ENCODE data around the gene HDHD5. TPM values are rescaled to one million over a fixed set of nuclear protein-coding genes. Genes with fewer than 3 reads are reported as not detected.

The HDHD5 gene
- total and polyA plus RNA-seq, 10 of the 15 experiments (the other 5 are each of a cell fraction or from before 2014, with no cell fraction given): 1.7 to 68.0 (median 49.9) TPM

DNA sequence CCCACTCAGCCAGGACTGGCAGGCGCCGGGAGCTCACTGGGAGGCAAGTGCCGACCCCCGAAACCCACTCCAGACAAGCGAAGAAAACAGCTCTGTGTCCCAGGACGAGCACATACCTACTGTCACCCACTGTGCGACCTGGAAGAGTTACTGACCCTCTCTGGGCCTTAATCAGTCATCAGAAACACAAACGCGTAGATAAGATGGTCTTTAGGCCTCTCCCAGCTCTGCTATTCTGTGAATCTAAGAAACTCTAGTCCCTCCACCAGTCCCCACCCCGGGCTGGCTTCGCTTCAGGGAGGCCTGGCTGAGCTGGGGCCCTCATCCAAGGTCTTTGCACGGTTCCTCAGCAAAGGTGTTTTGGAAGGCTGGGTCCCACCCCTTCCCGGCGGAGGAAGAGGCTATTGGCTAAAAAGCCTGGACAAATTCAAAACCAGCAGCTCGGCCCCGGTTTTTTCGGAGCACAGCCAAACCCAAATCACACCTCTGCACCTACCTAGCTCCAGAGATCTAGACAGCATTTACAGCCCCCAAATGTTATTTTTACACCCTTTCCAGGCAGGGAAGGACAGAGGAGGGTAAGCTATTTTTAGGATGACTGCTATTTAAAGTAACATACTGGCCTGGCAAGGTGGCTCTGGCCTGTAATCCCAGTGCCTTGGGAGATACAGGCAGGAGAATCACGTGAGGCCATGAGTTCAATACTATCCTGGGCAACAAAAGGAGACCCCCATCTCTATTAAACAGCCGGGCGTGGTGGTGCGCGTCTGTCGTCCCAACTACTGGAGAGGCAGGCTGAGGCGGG, 13.2 kb upstream of the HDHD5 start (continued):
- TF ChIP-seq, protein P1, sequence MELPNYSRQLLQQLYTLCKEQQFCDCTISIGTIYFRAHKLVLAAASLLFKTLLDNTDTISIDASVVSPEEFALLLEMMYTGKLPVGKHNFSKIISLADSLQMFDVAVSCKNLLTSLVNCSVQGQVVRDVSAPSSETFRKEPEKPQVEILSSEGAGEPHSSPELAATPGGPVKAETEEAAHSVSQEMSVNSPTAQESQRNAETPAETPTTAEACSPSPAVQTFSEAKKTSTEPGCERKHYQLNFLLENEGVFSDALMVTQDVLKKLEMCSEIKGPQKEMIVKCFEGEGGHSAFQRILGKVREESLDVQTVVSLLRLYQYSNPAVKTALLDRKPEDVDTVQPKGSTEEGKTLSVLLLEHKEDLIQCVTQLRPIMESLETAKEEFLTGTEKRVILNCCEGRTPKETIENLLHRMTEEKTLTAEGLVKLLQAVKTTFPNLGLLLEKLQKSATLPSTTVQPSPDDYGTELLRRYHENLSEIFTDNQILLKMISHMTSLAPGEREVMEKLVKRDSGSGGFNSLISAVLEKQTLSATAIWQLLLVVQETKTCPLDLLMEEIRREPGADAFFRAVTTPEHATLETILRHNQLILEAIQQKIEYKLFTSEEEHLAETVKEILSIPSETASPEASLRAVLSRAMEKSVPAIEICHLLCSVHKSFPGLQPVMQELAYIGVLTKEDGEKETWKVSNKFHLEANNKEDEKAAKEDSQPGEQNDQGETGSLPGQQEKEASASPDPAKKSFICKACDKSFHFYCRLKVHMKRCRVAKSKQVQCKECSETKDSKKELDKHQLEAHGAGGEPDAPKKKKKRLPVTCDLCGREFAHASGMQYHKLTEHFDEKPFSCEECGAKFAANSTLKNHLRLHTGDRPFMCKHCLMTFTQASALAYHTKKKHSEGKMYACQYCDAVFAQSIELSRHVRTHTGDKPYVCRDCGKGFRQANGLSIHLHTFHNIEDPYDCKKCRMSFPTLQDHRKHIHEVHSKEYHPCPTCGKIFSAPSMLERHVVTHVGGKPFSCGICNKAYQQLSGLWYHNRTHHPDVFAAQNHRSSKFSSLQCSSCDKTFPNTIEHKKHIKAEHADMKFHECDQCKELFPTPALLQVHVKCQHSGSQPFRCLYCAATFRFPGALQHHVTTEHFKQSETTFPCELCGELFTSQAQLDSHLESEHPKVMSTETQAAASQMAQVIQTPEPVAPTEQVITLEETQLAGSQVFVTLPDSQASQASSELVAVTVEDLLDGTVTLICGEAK (IDR thresholded peaks at IDR 0.05; ENCODE audit: borderline replicate concordance): 0 out of 2 replicates have a peak, but pooled peaks have one; percentile 26

GRCh38 chr22:17171153-17172028, 12.3 kb upstream of the HDHD5 start:
- Histone ChIP-seq H3K4me3 (peak overlapping the region; percentile 86), H2AFZ (ENCODE audit: control insufficient read depth, low read depth, low read length) (peak overlapping the region; percentile 94), H3K4me1 (ENCODE audit: control insufficient read depth, insufficient read depth, low read length) (peaks cover 6% of the 10 kb centered on the region), H3K4me2 (ENCODE audit: control insufficient read depth, insufficient read depth) (peak overlapping the region; percentile 97), H3K79me2 (ENCODE audit: control insufficient read depth, insufficient read depth, low read length) (no peaks in the 10 kb centered on the region), H3K9me3 (replicated peaks; ENCODE audit: control insufficient read depth, insufficient read depth, low read length) (no peaks in the 10 kb centered on the region), H3K27ac (ENCODE audit: control insufficient read depth, insufficient read depth) (peak overlapping the region; percentile 81), H3K36me3 (ENCODE audit: control insufficient read depth in 2 of 2, insufficient read depth in 2 of 2, low read length in 1 of 2) (no peaks in the 10 kb centered on the region), H4K20me1 (ENCODE audit: control insufficient read depth, insufficient read depth) (no peaks in the 10 kb centered on the region), H3K27me3 (replicated peaks in 1 of 2; ENCODE audit: control insufficient read depth in 2 of 2, insufficient read depth in 2 of 2, low read length in 1 of 2) (no peaks in the 10 kb centered on the region), H3K9ac (ENCODE audit: control insufficient read depth, insufficient read depth, low read length) (peak overlapping the region; percentile 58)
- DNase-seq (ENCODE audit: low read depth, low spot score) (no peak), FAIRE-seq (peak; percentile 71), ATAC-seq (peak; percentile 97)
- 2% methylated on average over 70 of the region's 83 CpGs for WGBS (ENCODE audit: insufficient coverage, insufficient replicate concordance, low lambda C conversion rate, missing lambda C conversion rate)
- ChIA-PET POLR2A (interaction anchor here (0.6 kb wide), 1 partner anchor 420 kb away, joined by 3 read pairs; no protein-coding TSS in a partner anchor), RAD21 (ENCODE audit: unreplicated experiment) (interaction anchor here (0.6 to 3.6 kb wide), 19 partner anchors 9 to 334 kb away, joined by 3 to 88 read pairs (median 4); partner anchors contain the start of genes ADA2 and HDHD5), SMC1A (ENCODE audit: uncharacterized antibody, unreplicated experiment) (interaction anchor here (0.7 to 3.3 kb wide), 17 partner anchors 11 to 334 kb away, joined by 3 to 64 read pairs (median 3); no protein-coding TSS in a partner anchor), CTCF (interaction anchor here (0.6 to 5.4 kb wide), 70 partner anchors 10 to 905 kb away, joined by 3 to 157 read pairs (median 4); partner anchors contain the start of genes ADA2, BCL2L13 and HDHD5)
- in situ Hi-C loops (cut with MboI) (loop anchor here (5.0 kb wide), 1 partner anchor 331 kb away; no protein-coding TSS in a partner anchor), intact Hi-C loops (cut with micrococcal nuclease; ENCODE audit: unreplicated experiment) (loop anchor here (1.0 kb wide), 2 partner anchors 96 to 330 kb away; no protein-coding TSS in a partner anchor)
- no TSS peak for BruUV-seq (replicated peaks)
- TF ChIP-seq IRF5 (IDR thresholded peaks at IDR 0.05; ENCODE audit: borderline replicate concordance) (no peak), SREBF2 (IDR thresholded peaks at IDR 0.05; ENCODE audit: low read length) (no peak), TCF3 (IDR thresholded peaks at IDR 0.05; ENCODE audit: borderline replicate concordance, insufficient read depth, low read depth, low read length) (peak; percentile 88), SPI1 (IDR thresholded peaks at IDR 0.05; ENCODE audit: borderline replicate concordance, insufficient read depth, low read depth, low read length) (0 out of 2 replicates have a peak, but pooled peaks have one; percentile 14), MYC (IDR thresholded peaks at IDR 0.05; ENCODE audit: insufficient read depth, insufficient read length, insufficient replicate concordance, low read length, severe bottlenecking) (peak; percentile 20), NFXL1 (IDR thresholded peaks at IDR 0.05; ENCODE audit: borderline replicate concordance) (no peak), ZNF24 (IDR thresholded peaks at IDR 0.05) (0 out of 2 replicates have a peak, but pooled peaks have one; percentile 37), ZNF207 (IDR thresholded peaks at IDR 0.05; ENCODE audit: borderline replicate concordance) (0 out of 2 replicates have a peak, but pooled peaks have one; percentile 50), USF2 (IDR thresholded peaks at IDR 0.05; ENCODE audit: borderline replicate concordance, low read depth, low read length) (no peak), BCL11A (IDR thresholded peaks at IDR 0.05; ENCODE audit: low read depth, low read length) (no peak)
